ENCODE data around the gene PHF2. TPM values are rescaled to one million over a fixed set of nuclear protein-coding genes. Genes with fewer than 3 reads are reported as not detected.

Gene PHF2
- total and polyA plus RNA-seq, 9 of the 15 experiments (the other 6 are each of a cell fraction or from before 2014, with no cell fraction given) = 0.37 to 14.4 (median 8.1) TPM

GRCh38 chr9:93676310-93677047, 100.1 kb downstream of the PHF2 start (continued):
- TF ChIP-seq E2F1 (CRISPR knock-in tag; IDR thresholded peaks at IDR 0.05) = no peak
- TF ChIP-seq ARID4B (CRISPR knock-in tag; IDR thresholded peaks at IDR 0.05) = no peak
